Renal pelvis (tissue), 4 donors: ENCODE measurements around the gene ZC3H11A. TPM values are rescaled to one million over a fixed set of nuclear protein-coding genes. Genes with fewer than 3 reads are reported as not detected.
A peak's percentile ranks its signal among the peaks of the same experiment; 100 is the strongest.
"Not testable (repeated sequence)": the region's sequence is repeated elsewhere in the genome, so short reads cannot be mapped to it uniquely, and the experiment has no call there.

Source experiments
- DNase-seq: peaks from one replicate; pipeline ENCODE4 v3.0.0-alpha.2; 2013
- polyA plus RNA-seq, 3 donors: library from polyadenylated mRNA; unstranded; fragments of 120-200 nt; gene quantifications; one replicate each; pipeline ENCODE4 v1.2.1, GENCODE V29; 2013; ENCODE audit not compliant: insufficient read length in 3 of 3

The ZC3H11A gene
- polyA plus RNA-seq, 3 donors, result 136 to 168 (median 155) TPM

DNA sequence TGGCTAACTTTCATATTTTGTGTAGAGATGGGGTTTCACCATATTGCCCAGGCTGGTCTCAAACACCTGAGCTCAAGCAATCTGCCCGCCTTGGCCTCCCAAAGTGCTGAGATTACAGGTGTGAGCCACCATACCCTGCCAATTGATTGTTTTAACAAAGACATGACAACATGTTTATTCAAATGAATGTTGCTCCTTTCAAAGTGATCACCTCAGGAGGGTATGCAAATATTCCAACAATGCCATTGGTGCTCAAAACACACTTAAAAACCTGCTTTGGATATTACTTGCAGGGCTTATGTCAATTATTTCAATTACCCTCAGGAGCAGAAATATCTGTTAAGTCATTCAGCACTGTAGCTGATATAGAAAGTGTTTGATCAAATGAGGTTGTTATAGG lies 22.6 kb upstream of the ZC3H11A start:
- no peak for DNase-seq

DNA sequence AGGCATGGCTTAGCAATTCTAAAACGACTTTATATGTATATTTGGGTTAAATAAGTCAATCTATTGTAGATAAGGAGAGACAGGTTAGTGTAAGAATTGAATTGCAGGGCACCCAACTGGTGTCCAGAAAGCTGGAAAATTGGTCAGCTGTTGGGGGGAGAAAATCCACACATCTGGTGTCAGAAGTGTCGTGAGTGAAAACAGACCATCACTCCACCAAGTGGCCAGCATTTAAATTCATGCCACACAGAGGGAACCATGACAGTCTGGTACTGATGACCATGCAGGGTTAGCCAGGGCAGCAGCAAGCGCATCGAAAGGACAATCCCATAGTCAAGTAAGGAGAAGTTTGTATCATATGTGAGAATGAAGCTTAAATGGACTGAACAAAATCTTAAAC lies 18.8 kb upstream of the ZC3H11A start:
- no peak for DNase-seq

DNA sequence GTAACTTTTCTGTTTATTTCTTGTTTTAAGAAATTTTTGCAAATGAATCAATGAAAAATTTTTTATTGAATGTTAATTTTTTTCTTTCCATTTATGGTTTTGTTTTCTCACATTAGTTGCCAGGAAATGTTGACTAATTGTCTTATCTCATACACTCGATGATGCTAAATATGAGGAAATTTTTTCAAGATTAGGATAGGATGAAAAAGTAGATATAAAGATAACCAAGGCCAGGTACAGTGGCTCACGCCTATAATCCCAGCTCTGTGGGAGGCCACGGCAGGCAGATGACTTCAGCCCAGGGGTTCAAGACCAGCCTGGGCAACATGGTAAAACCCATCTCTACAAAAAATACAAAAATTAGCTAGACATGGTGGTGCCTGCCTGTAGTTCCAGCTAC lies 17.8 kb upstream of the ZC3H11A start:
- DNase-seq, result no peak

DNA sequence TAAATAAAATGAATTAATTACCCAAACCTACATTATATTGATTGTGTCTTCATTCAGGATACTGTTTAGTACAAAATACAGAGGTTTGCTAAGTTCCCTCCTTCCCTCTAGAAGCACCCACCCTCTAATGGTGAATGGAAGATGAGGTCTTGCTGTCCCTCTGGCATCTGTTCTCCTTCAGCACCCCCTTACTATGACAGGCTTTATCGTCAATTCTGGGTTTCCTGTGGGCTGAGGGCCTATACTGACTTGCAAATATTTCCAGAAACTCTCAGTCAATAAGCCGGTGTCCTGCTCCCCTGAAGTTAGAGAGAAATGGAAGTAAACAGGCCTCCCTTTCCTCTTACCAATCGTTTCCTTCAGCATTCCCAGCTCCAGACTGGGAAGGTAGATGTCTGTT lies 17.3 kb upstream of the ZC3H11A start:
- no peak for DNase-seq

GRCh38 chr1:203778789-203779188 lies 16.6 kb upstream of the ZC3H11A start:
- no peak for DNase-seq

GRCh38 chr1:203781962-203782361 lies 13.5 kb upstream of the ZC3H11A start:
- no peak for DNase-seq

- no peak for DNase-seq
These were observed 5.5 kb upstream of the ZC3H11A start for GRCh38 chr1:203789966-203790365.

- DNase-seq, result no peak
These were observed 3.9 kb upstream of the ZC3H11A start for GRCh38 chr1:203791498-203791897.

GRCh38 chr1:203792486-203792885 lies 2.9 kb upstream of the ZC3H11A start:
- no peak for DNase-seq

GRCh38 chr1:203793561-203793960 lies 1.9 kb upstream of the ZC3H11A start:
- not testable (repeated sequence) for DNase-seq

GRCh38 chr1:203794764-203795440 lies 521 bp upstream of the ZC3H11A start:
- DNase-seq, result no peak

DNA sequence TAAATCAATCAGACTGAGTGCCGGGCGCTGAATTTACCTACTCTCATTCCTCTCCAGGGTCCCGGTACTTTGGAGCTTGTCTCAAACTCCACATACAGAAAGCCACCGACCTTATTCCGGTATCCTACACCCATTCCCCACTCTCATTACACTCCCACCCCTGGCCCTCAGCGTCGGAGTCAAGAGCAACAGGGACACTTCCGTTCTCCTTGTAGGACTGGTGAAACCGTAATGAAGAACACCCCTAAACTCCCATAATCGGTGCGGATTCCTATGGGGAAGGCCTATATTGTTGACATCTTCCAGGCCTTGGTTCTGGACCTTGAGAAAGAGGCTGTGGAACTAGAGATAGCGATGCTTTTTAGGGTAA lies 798 bp downstream of the ZC3H11A start:
- DNase-seq, result peak; percentile 44

- DNase-seq, result no peak
These were observed 1.8 kb downstream of the ZC3H11A start for GRCh38 chr1:203797216-203797615.

DNA sequence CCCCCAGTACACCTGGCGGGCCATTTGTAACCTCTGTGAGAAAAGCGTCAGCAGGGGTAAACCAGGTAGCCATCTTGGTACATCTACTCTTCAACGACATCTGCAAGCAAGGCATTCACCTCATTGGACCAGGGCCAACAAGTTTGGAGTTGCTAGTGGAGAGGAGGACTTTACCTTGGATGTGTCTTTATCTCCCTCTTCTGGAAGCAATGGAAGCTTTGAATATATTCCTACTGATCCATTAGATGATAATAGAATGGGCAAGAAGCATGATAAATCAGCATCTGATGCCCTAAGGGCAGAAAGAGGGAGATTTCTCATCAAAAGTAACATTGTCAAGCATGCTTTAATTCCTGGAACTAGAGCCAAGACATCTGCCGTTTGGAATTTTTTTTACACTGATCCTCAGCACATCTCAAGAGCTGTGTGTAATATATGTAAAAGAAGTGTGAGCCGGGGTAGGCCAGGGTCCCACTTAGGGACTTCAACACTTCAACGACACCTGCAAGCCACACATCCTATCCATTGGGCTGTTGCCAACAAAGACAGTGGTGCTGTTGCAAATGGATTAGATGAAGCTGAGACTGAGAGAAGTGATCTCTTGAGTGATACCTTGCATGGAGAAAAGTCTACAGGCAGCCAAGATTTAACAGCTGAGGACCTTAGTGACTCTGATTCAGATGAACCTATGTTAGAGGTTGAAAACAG lies 2.7 kb downstream of the ZC3H11A start:
- no peak for DNase-seq

GRCh38 chr1:203799157-203799556 lies 3.7 kb downstream of the ZC3H11A start:
- no peak for DNase-seq

DNA sequence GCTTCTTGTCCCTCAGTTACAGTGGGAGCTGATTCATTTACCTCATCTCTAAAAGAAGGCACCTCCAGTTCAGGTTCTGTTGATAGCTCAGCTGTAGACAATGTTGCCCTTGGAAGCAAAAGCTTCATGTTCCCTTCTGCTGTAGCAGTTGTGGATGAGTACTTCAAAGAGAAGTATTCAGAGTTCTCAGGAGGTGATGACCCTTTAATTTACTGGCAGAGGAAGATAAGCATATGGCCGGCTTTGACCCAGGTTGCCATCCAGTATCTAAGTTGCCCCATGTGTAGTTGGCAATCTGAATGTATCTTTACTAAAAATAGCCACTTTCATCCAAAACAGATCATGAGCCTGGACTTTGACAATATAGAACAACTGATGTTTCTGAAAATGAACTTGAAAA lies 4.5 kb downstream of the ZC3H11A start:
- no peak for DNase-seq

DNA sequence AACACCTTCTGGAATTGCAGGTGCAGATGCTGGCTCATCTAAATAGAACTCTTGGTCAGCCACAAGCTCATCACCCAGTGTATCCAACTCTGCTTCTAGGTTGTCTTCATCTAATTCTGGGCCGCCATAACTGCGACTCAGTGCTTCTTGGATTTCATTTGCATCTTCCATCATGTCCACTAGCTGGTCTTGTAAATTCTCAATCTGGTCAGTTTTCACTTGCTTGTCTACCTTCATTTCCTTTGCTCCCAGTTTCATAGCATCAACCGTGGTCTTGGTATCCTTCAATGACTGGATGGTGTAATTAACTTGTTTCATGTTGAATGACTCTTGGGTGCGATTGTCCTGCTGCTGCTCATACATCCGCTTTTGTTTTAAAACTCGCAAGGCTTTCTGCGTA lies 10.3 kb downstream of the ZC3H11A start:
- DNase-seq, result no peak

GRCh38 chr1:203807196-203807595 lies 11.8 kb downstream of the ZC3H11A start:
- no peak for DNase-seq

DNA sequence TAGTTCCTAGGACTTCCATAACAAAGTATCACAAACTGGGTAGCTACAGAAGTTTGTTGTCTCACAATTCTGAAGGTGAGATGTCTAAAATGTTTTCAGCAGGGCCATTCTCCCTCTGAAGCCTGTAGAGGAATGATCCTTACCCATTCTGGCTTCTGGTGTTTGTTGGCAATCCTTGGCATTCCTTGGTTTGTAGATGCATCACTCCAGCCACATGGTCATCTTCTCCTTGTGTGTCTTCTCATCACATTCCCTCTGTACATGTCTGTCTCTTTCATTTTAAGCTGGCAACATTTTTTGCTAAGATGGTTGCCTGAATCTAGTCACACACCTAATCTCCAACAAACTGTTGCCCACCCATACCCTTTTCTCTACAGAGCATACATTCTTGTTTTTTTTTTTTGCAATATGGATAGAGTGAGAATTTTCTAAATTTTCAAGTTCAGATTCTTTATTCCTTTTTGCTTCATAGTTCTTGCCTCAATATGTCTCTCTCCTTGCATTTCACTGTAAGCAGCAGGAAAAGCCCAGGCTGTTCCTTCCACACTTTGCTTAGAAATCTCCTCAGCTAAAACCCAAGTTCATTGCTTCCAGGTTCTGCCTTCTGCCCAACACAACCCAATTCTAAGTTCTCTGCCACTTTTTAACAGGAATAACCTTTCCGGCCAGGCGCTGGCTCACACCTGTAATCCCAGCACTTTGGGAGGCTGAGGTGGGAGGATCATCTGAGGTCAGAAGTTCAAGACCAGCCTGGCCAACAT lies 18.3 kb downstream of the ZC3H11A start:
- DNase-seq, result no peak

- no peak for DNase-seq
These were observed 23.0 kb downstream of the ZC3H11A start for GRCh38 chr1:203818399-203818798.

DNA sequence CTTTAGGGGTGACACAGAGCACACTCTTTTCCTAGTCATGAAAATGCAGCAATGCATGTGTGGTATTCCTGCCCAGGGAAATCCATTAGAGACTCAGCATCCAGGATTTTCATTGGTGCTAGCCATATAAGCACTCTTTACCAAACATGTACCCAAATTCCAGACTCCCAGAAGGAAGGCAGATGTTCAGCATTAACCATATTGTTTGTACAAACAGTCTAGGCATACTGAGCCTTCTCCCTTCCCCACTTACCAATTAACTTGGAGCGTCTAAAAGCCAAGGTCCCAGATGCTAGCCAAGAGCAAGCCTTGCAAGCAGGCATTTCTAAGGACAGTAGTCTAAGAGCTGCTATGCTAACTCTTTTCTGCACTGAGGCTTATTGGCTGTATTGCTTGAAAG lies 27.9 kb downstream of the ZC3H11A start:
- no peak for DNase-seq

DNA sequence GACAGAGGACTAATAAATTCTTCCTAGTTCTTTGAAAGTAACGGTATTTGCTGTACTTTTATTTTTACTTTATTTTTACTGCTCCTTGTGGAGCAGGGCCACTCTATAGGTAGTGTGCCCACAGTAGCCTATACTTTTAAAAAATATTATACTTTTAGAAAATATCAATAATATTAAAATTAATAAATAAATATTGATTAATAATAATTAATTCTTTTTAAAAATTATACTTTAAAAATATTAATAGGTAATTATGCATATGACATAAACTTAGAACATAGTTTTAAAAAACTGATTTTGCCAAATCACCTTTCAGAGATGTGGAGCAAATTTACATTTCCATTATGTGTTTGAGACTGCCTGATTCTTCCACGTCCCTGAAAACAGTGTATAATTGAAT lies 30.8 kb downstream of the ZC3H11A start:
- no peak for DNase-seq

DNA sequence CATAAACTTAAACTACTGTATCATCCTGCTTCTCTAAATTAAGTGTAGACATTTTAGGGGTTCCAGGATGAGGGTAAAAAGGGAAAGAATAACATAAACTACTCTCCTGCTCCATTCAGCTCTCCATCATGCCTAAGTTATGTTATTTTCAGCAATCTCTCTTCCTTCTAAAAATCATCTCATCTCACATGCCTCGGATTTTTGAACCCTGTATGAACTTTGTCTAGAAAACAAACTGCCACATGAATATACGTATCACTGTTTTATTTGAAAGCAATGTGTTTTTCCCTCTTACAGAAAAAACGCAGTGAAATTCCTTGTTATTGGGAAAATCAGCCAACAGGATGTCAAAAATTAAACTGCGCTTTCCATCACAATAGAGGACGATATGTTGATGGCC lies 32.6 kb downstream of the ZC3H11A start:
- DNase-seq, result no peak
